DND-41 (cell line): ENCODE data around the gene CDCA5.

ENCODE experiments used
- ATAC-seq: fragments of 200-7000 bp; cut with Tn5 transposase; 3 replicates; pipeline ENCODE4 v1.9.1; 2021; ENCODE audit warnings: low read depth; ENCODE audit not compliant: insufficient read depth
- DNase-seq: peaks from one replicate; pipeline ENCODE4 v3.0.0-alpha.2; 2020
- H2AFZ ChIP-seq: 2 replicates; pipeline ENCODE4 v1.6.0; 2012; ENCODE audit warnings: low read depth, low read length
- H3K27ac ChIP-seq: 2 replicates; pipeline ENCODE4 v1.5.1; 2012; ENCODE audit warnings: low read length, inconsistent platforms
- H3K27me3 ChIP-seq: fragments of 200-600 bp; sonication (generic); 2 replicates; pipeline ENCODE4 v1.6.0; 2012; ENCODE audit warnings: low read length, mild to moderate bottlenecking, inconsistent platforms; ENCODE audit not compliant: insufficient read depth, poor library complexity
- H3K36me3 ChIP-seq: 2 replicates; pipeline ENCODE4 v1.5.1; 2012; ENCODE audit warnings: low read length, inconsistent platforms; ENCODE audit not compliant: insufficient read depth
- H3K4me1 ChIP-seq: 2 replicates; pipeline ENCODE4 v1.5.1; 2012; ENCODE audit warnings: mild to moderate bottlenecking, low read length; ENCODE audit not compliant: insufficient read depth
- H3K4me2 ChIP-seq: 2 replicates; pipeline ENCODE4 v1.6.0; 2012; ENCODE audit warnings: mild to moderate bottlenecking, moderate library complexity, low read length, inconsistent platforms; ENCODE audit not compliant: insufficient read depth
- H3K4me3 ChIP-seq, 2 experiments: fragments of 200-600 bp in 1 of 2; shearing (Covaris generic) in 1 of 2; 2 replicates each; pipeline ENCODE4 v1.5.1; 2012 to 2016; ENCODE audit warnings: inconsistent platforms in 2 of 2, low read length in 2 of 2, mild to moderate bottlenecking in 2 of 2, low read depth in 1 of 2, moderate library complexity in 1 of 2
- H3K79me2 ChIP-seq: 2 replicates; pipeline ENCODE4 v1.6.0; 2012; ENCODE audit warnings: low read length, inconsistent platforms; ENCODE audit not compliant: insufficient read depth
- H3K9ac ChIP-seq: 2 replicates; pipeline ENCODE4 v1.6.0; 2012; ENCODE audit warnings: low read depth, mild to moderate bottlenecking, inconsistent platforms, low read length, moderate library complexity
- H3K9me3 ChIP-seq: 2 replicates; pipeline ENCODE4 v1.5.1; 2012; ENCODE audit warnings: low read length, moderate library complexity, mild to moderate bottlenecking, inconsistent platforms; ENCODE audit not compliant: insufficient read depth, severe bottlenecking
- H4K20me1 ChIP-seq: 2 replicates; pipeline ENCODE4 v1.6.0; 2012; ENCODE audit warnings: low read length; ENCODE audit not compliant: insufficient read depth
- CTCF ChIP-seq: IDR thresholded peaks from 2 replicates; pipeline ENCODE4 v1.5.1; 2012; ENCODE audit warnings: borderline replicate concordance, low read length, moderate library complexity, mild to moderate bottlenecking; ENCODE audit not compliant: poor library complexity, severe bottlenecking; ENCODE audit errors: extremely low read depth
- EZH2 ChIP-seq: IDR thresholded peaks from 3 replicates; pipeline ENCODE4 v1.6.1; 2012; ENCODE audit warnings: borderline replicate concordance, low read depth, mild to moderate bottlenecking, moderate library complexity, low read length, inconsistent platforms; ENCODE audit not compliant: severe bottlenecking

The CDCA5 gene

GRCh38 chr11:65107751-65108468 is 24.1 kb upstream of the CDCA5 start:
- Histone ChIP-seq H3K4me1 (peaks cover 28% of the 10 kb centered on the region), H3K27ac (no peak overlapping the region), H4K20me1 (peaks cover 34% of the 10 kb centered on the region), H3K79me2 (peaks cover 45% of the 10 kb centered on the region), H3K4me2 (no peak overlapping the region), H3K27me3 (no peaks in the 10 kb centered on the region), H2AFZ (no peak overlapping the region), H3K4me3 (no peak overlapping the region), H3K9me3 (no peaks in the 10 kb centered on the region), H3K36me3 (peaks cover 65% of the 10 kb centered on the region), H3K9ac (no peak overlapping the region)
- no peak for ATAC-seq
- TF ChIP-seq CTCF (no peak), EZH2 (no peak)
- DNase-seq: no peak

- TF ChIP-seq CTCF (no peak), EZH2 (no peak)
- Histone ChIP-seq H3K9ac (no peak overlapping the region), H3K79me2 (peaks cover 46% of the 10 kb centered on the region)
Measured at GRCh38 chr11:65107078-65107477, 23.2 kb upstream of the CDCA5 start.

GRCh38 chr11:65104628-65105027 is 20.8 kb upstream of the CDCA5 start:
- TF ChIP-seq CTCF: no peak
- no peak for TF ChIP-seq EZH2
- no peak overlapping the region for H3K4me2 ChIP-seq
- H3K9me3 ChIP-seq: no peaks in the 10 kb centered on the region
- no peak overlapping the region for H3K9ac ChIP-seq
- H3K79me2 ChIP-seq: peaks cover 56% of the 10 kb centered on the region
- no peak overlapping the region for H3K27ac ChIP-seq
- ATAC-seq (no peak), DNase-seq (no peak)
- H3K27me3 ChIP-seq: no peaks in the 10 kb centered on the region
- peaks cover 66% of the 10 kb centered on the region for H3K36me3 ChIP-seq
- H4K20me1 ChIP-seq: peaks cover 18% of the 10 kb centered on the region; the same call in 1 of the 2 replicates
- no peak overlapping the region for H3K4me3 ChIP-seq
- no peaks in the 10 kb centered on the region for H3K4me1 ChIP-seq
- no peak overlapping the region for H2AFZ ChIP-seq

More at GRCh38 chr11:65107078-65107477, 23.2 kb upstream of the CDCA5 start:
- DNase-seq: no peak
- ATAC-seq: no peak
- H3K4me3 ChIP-seq: no peak overlapping the region
- H3K4me2 ChIP-seq: no peak overlapping the region
- no peaks in the 10 kb centered on the region for H3K9me3 ChIP-seq
- no peak overlapping the region for H2AFZ ChIP-seq
- H3K27me3 ChIP-seq: no peaks in the 10 kb centered on the region
- H3K36me3 ChIP-seq: peaks cover 72% of the 10 kb centered on the region
- no peak overlapping the region for H3K27ac ChIP-seq
- H4K20me1 ChIP-seq: peaks cover 35% of the 10 kb centered on the region
- peaks cover 20% of the 10 kb centered on the region for H3K4me1 ChIP-seq
